Vagina (tissue), 2 donors: Measurements from ENCODE around the gene THRA.

Source experiments
- CTCF ChIP-seq, 3 experiments: fragments of 450-650 bp in 2 of 3; fragments of 200-600 bp in 1 of 3; sonication (generic) in 1 of 3; IDR thresholded peaks; one replicate each; pipeline ENCODE4 v1.5.1; 2017 to 2019; ENCODE audit warnings: antibody characterized with exemption in 3 of 3, mild to moderate bottlenecking in 2 of 3, moderate library complexity in 2 of 3
- POLR2A ChIP-seq, 2 donors: fragments of 450-650 bp; IDR thresholded peaks; one replicate each; pipeline ENCODE4 v1.6.1; 2017; ENCODE audit warnings: antibody characterized with exemption in 2 of 2, mild to moderate bottlenecking in 2 of 2, moderate library complexity in 2 of 2
- POLR2AphosphoS5 ChIP-seq, 2 donors: sonication (generic); formaldehyde crosslinking; IDR thresholded peaks; one replicate each; pipeline ENCODE4 v1.9.0; 2017; ENCODE audit warnings: antibody characterized with exemption in 2 of 2, mild to moderate bottlenecking in 2 of 2, low read depth in 1 of 2; ENCODE audit not compliant: insufficient read depth in 1 of 2

GRCh38 chr17:40074871-40075200 is 12.1 kb downstream of the THRA start:
- TF ChIP-seq CTCF (IDR thresholded peaks at IDR 0.05) (no peak), POLR2A (IDR thresholded peaks at IDR 0.05) (no peak), POLR2AphosphoS5 (IDR thresholded peaks at IDR 0.05; ENCODE audit: insufficient read depth in 1 of 2, low read depth in 1 of 2) (no peak)
